SK-N-DZ (cell line): ENCODE measurements around the gene RHOU.

ENCODE experiments used
- DNase-seq: peaks from one replicate; pipeline ENCODE4 v3.0.0-alpha.2; 2015; ENCODE audit warnings: low spot score

RHOU gene

DNA sequence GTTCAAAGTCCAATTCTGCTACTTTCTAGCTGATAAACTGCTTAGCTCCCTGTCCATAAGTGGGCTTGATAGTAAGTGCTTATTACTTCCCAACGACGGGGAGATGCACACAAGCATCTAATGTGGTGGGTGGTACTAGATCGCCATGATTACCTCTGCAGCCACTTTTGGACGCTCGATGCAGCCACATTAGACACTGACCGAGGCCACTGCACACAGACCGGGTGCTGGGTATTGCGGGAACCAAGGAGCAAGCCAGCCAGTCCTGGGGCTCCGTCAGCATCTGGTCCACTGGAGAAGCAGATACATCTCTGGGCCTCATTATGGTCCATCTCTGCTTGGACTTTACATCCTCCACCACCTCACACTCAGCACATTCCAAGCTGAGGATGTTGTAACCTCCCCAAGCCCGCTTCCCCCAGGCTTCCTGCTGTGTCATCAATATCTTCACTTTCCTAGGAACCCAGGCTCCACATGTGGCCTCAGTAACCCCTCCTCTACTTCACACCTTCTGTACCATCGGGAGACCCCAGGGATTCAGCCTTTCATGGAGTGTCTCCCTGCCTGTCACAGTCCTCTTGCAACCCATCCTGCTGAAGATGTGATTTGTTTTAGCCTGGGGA, 48.2 kb downstream of the RHOU start:
- DNase-seq: peak; percentile 8

DNA sequence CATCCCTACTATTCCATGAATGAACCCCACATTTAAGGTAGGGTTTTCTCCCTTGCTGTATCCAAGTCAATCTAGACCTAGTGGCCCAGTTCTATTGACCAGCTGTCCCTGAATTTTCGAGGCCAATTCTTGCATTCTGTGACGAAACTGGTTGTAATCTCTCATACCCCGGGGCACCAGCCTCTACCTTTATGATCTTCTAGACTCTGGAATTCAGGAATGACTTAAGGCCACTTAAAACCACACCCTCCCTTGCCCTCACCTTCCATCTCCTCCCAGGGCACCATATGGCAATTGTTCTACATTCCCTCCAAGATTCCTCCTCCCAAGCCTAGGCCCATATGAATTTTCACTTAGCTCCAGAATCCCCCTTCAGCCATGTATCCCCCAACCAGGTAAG, 48.9 kb downstream of the RHOU start:
- no peak for DNase-seq

DNA sequence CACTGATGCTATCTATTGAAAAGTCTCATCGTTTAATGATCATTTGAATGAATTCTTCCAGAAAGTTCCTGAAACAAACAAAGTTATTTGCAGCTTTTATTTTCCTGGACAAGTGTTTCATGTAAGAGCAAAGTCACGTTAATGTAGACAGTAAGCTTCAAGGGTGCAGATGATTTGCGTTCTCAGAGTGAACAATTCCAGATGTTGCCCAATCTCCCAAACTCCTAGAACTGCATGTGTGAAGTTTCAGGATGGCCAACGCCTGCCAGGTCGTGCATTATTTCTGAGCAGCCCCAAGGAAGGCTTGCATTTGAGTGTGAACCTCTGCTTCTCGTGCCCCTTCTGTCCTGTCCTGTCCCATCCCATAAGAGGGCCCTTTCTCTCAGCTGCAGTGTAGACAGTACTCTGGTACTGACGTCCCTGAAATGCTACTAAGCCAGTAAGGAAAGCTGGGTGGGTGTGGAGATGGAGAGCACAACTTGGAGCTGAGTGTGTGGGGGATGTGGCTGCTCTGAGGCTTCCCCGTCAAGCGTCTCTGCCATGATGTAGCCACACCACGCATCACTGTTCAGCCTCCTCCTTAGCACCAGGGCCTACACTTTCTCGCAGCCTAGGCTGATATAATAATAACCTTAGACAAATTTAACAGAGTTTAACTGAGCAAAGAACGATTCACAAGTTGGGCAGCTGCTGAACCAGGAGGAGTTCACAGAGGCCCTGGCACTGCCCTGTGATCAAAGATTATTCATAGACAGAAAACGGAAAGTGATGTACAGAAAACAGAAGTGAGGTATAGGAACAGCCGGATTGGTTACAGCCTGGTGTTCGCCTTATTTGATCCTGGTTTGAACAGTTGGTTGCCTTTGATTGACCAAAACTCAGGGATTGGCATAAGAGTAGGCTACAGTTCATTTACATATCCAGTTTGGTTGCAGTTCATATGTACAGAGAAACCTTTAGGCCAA, 50.4 kb downstream of the RHOU start:
- no peak for DNase-seq

DNA sequence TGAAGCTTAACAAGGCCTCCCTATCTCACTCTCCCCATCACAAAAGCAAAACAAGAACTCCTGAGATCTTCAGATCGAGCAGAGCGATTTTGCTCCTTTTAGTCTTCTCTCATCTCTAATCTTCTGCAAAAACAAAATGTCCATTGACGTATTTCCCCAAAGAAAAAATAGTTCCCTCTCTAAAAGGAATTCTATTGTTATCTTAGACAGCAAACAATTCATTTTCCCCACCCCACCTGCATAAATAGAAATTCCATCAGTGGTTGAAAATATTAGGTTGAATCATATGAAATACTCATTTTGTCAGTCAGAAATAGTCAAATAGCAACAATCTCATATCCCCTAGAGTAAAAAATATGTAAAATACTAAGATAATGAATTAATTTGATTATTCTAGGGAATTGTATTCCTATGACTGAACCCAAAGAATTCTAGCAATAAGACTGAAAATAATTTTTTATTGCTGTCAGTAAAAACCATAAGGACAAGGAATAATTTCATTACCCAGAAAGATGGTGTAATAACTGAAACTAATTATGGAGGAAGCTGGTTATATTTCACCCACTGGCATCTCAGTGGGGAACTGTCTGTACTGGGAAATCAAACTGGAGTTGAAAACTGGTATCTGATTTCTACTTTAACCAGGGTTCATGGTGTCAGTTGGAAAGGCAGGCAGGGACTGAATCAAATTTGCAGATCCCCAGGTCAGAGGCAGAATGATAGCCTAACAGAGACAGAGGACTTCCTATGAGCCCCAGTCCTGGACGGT, 51.3 kb downstream of the RHOU start:
- DNase-seq: no peak

DNA sequence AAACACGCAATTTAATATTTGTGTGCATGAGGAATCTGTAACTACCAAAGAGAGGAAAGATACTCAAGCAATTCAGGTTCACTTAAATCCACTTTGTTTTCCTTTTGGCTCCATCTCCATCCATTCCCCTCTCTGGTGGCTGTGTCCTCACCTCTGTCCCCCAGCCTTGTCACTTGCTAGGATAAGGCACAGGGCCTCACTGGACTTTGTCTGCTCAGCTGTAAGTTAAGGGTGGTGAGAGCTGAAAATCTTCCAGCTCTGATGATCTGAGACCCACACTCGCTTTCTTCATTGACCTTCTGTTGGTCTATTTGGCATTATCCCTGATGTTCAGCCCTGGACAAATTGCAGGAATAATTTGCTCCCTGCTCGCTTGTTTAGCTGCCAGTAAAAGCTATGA, 56.5 kb downstream of the RHOU start:
- no peak for DNase-seq

DNA sequence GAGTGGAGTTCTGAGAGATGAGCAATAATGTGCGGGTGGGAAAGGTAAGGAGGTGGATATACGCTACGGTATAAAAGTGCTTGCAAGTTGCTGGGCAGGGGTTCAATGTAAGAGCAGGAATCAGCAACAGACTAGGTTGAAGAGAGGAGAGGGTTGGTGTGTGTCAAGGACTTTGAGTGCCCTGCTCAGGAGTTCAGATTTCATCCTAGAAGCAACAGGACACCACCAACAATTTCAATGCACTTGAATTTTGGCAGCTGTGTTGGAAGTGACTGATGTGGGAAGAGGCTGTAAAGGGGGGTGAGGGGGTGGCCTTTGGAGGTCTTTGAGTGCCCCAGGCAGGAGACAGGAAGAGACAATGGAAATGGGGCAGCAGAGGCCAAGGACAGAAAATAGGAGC, 57.3 kb downstream of the RHOU start:
- DNase-seq: no peak

DNA sequence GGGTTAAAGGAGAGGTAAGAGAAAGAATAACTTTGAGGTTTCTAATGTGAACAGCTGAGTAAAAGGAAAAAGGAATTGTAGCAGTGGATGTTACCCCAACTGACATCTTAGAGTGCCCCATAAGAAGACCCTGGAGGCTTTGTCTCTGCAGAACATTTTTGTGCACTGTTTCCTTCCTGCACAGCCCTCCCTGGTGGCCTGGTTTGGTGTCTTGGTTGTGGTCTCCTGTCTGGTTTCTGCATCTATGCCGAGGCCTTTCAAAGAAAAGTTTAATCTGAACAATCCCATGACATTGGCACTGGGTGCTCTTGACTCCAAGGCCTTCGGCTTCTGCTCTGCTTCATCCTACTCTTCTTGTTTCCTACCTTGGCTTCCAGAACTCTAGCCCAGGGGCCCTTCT, 57.8 kb downstream of the RHOU start:
- no peak for DNase-seq

DNA sequence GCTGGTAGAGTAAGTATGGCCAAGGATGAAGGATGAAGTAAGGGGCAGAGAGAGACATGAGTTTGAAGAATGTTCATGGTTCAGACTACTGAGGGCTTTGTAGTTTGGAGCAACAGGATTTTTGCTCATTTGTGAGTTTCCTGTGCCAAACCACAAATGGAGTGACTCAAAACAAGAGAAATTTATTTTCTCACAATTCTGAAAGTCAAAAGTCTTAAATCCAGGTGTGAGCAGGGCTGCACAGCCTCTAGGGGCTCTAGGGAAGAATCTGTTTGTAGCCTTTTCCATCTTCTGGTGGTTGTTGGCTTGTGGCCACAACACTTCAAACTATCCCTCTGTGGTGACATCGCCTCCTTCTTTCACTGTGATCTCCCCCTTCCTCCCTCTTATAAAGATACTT, 58.9 kb downstream of the RHOU start:
- DNase-seq: no peak

DNA sequence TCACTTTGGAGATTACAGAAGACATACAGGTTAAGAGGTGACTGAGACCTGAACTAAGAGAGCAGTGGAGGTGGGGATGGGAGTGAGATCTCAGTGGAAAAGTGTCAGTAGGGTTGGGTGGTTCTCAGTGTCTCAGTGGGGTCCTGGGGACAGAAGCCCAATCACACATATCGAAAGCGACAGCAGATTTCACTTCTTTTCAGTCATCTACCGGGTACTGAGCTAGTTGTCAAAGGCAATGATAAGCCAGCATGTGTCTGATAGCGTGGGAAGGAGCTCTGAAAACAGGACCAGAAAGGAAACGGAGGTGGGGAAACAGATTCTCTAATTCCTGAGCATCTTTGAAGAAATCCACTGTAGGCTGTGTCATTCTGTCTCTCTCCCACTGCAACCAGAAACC, 59.5 kb downstream of the RHOU start:
- DNase-seq: no peak

DNA sequence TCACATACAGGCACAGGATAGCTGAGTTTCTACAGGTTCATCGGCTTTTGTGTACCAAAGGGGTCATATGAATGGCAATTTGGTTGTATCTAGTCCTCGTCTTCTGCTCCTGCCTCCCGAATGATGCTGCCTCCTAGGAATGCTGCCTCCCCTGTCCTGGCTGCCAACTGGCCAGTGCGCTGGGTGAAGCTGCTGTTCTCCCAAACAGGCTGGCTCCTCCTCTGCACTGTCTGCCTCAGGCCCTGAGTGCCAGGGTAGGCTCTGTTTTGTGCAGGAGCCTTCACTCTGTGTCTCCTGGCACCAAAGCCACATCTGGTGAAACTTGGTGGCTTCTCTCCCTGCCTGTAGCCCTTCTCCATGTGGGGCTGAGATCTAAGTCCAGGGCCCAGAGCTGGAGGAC, 60.3 kb downstream of the RHOU start:
- no peak for DNase-seq
